Loucy (cell line): Measurements from ENCODE around the gene RPS6KA1.

Source experiments
- H2AFZ ChIP-seq: fragments of 200-600 bp; sonication (generic); 2 replicates; pipeline ENCODE4 v1.6.0; 2016; ENCODE audit warnings: antibody characterized with exemption, mild to moderate bottlenecking, low read length, moderate library complexity
- H3F3A ChIP-seq: fragments of 200-600 bp; 2 replicates; pipeline ENCODE4 v1.6.0; 2016; ENCODE audit warnings: antibody characterized with exemption, low read depth, mild to moderate bottlenecking
- H3K27me3 ChIP-seq: fragments of 200-600 bp; sonication (generic); 2 replicates; pipeline ENCODE4 v1.6.1; 2014; ENCODE audit warnings: low read length, mild to moderate bottlenecking; ENCODE audit not compliant: insufficient read depth, poor library complexity, severe bottlenecking
- H3K36me3 ChIP-seq: fragments of 200-600 bp; sonication (generic); 2 replicates; pipeline ENCODE4 v1.6.1; 2016; ENCODE audit warnings: low read length; ENCODE audit not compliant: insufficient read depth
- H3K4me1 ChIP-seq: fragments of 200-600 bp; sonication (generic); 2 replicates; pipeline ENCODE4 v1.5.1; 2014; ENCODE audit warnings: low read length, mild to moderate bottlenecking; ENCODE audit not compliant: insufficient read depth, poor library complexity, severe bottlenecking
- H3K4me2 ChIP-seq: fragments of 200-600 bp; sonication (generic); 2 replicates; pipeline ENCODE4 v1.6.0; 2014; ENCODE audit warnings: antibody characterized with exemption, low read length, low read depth, mild to moderate bottlenecking; ENCODE audit not compliant: poor library complexity, severe bottlenecking
- H3K4me3 ChIP-seq: fragments of 200-600 bp; sonication (generic); 2 replicates; pipeline ENCODE4 v1.5.1; 2014; ENCODE audit warnings: low read length, mild to moderate bottlenecking, mixed read lengths; ENCODE audit not compliant: poor library complexity, severe bottlenecking
- H3K79me2 ChIP-seq: fragments of 200-600 bp; sonication (generic); 2 replicates; pipeline ENCODE4 v1.6.1; 2014; ENCODE audit warnings: low read length; ENCODE audit not compliant: insufficient read depth
- H3K9ac ChIP-seq: fragments of 200-600 bp; sonication (generic); 2 replicates; pipeline ENCODE4 v1.6.0; 2014; ENCODE audit warnings: mild to moderate bottlenecking, low read depth, low read length, moderate library complexity; ENCODE audit not compliant: poor library complexity, severe bottlenecking
- H3K9me2 ChIP-seq: fragments of 200-600 bp; sonication (generic); replicated peaks from 2 replicates; pipeline ENCODE4 v1.6.1; 2016; ENCODE audit warnings: low read depth, low read length, mixed read lengths
- H3K9me3 ChIP-seq: fragments of 200-600 bp; sonication (generic); 2 replicates; pipeline ENCODE4 v1.6.1; 2014; ENCODE audit warnings: mild to moderate bottlenecking, antibody characterized with exemption, low read length, low read depth; ENCODE audit not compliant: insufficient read depth
- H4K20me1 ChIP-seq: fragments of 200-600 bp; sonication (generic); 2 replicates; pipeline ENCODE4 v1.6.0; 2014; ENCODE audit warnings: antibody characterized with exemption, low read length, mild to moderate bottlenecking; ENCODE audit not compliant: insufficient read depth, poor library complexity, severe bottlenecking
- CTCF ChIP-seq: fragments of 200-600 bp; sonication (generic); conservative IDR thresholded peaks from 2 replicates; pipeline ENCODE4 v1.5.1; 2014; ENCODE audit warnings: mild to moderate bottlenecking, antibody characterized with exemption, low read length
- EZH2phosphoT487 ChIP-seq: fragments of 200-600 bp; IDR thresholded peaks from 2 replicates; pipeline ENCODE4 v1.6.1; 2018; ENCODE audit warnings: antibody characterized with exemption, mild to moderate bottlenecking, moderate library complexity, borderline replicate concordance

RPS6KA1 gene

GRCh38 chr1:26516987-26517765, 12.4 kb upstream of the RPS6KA1 start:
- Histone ChIP-seq H3F3A (no peaks in the 10 kb centered on the region), H3K9me2 (no peaks in the 10 kb centered on the region), H3K9me3 (no peaks in the 10 kb centered on the region), H2AFZ (peak overlapping the region; percentile 20; the same call in 1 of the 2 replicates), H3K79me2 (no peaks in the 10 kb centered on the region), H3K9ac (no peak overlapping the region), H3K4me2 (no peak overlapping the region), H3K27me3 (no peaks in the 10 kb centered on the region), H3K36me3 (no peaks in the 10 kb centered on the region), H4K20me1 (no peaks in the 10 kb centered on the region), H3K4me1 (no peaks in the 10 kb centered on the region), H3K4me3 (no peak overlapping the region)
- TF ChIP-seq CTCF (no peak), EZH2phosphoT487 (no peak)

GRCh38 chr1:26517766-26518049, 11.9 kb upstream of the RPS6KA1 start:
- Histone ChIP-seq H4K20me1 (no peaks in the 10 kb centered on the region), H3K27me3 (no peaks in the 10 kb centered on the region), H3K9me2 (no peaks in the 10 kb centered on the region), H3K9ac (no peak overlapping the region), H3K4me2 (no peak overlapping the region), H3F3A (no peaks in the 10 kb centered on the region), H3K4me3 (no peak overlapping the region), H3K4me1 (no peaks in the 10 kb centered on the region), H3K79me2 (no peaks in the 10 kb centered on the region), H3K36me3 (no peaks in the 10 kb centered on the region), H3K9me3 (no peaks in the 10 kb centered on the region), H2AFZ (peak overlapping the region; percentile 20; the same call in 1 of the 2 replicates)
- TF ChIP-seq EZH2phosphoT487 (no peak), CTCF (no peak)

GRCh38 chr1:26518355-26518754, 11.2 kb upstream of the RPS6KA1 start:
- Histone ChIP-seq H3K36me3 (no peaks in the 10 kb centered on the region), H3K9me3 (no peaks in the 10 kb centered on the region), H3K9ac (no peak overlapping the region), H3K27me3 (no peaks in the 10 kb centered on the region), H3K4me2 (no peak overlapping the region), H3K9me2 (no peaks in the 10 kb centered on the region), H3F3A (no peaks in the 10 kb centered on the region), H4K20me1 (no peaks in the 10 kb centered on the region), H3K4me1 (no peaks in the 10 kb centered on the region), H2AFZ (no peak overlapping the region), H3K79me2 (no peaks in the 10 kb centered on the region), H3K4me3 (no peak overlapping the region)
- TF ChIP-seq EZH2phosphoT487 (no peak), CTCF (no peak)
